CD4-positive, alpha-beta T cell treated with Interleukin-6 at 100 ng/mL for 8 hours (primary cell): ENCODE measurements around the gene ZNF747.
"Not testable (repeated sequence)": the region's sequence is repeated elsewhere in the genome, so short reads cannot be mapped to it uniquely, and the experiment has no call there.

ENCODE experiments used
- DNase-seq: peaks from one replicate; pipeline ENCODE4 v3.0.0-alpha.2; 2020; ENCODE audit warnings: mixed read lengths, low spot score

ZNF747 gene

DNA sequence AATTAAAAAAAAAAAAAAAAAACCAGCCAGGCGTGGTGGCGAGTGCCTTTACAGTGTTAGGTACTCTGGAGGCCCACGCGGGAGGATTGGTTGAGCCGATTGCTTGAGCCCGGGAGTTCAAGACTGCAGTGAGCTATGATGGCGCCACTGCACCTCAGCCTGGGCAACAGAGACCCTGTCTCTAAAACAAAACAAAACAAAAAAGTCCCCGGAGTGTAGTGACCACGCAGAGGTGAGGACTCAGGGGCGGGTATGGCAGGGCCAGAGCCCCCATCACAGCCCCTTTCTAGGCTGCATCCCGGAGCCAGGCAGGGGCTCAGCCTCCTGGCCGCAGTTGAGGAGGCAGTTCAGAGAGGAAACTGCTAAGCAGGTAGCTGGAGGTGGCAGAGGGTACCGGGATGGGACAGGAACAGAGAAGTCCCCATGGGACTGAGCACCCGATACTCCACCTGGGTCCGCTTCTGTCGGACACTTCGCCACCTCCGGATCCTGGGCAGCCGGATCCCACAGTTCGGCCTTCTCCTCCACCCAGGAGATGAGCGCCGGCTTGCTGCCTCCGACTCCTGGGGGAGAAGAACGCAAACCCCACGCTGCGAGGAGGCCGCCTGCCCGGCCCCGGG is 800 bp downstream of the ZNF747 start:
- no peak for DNase-seq

DNA sequence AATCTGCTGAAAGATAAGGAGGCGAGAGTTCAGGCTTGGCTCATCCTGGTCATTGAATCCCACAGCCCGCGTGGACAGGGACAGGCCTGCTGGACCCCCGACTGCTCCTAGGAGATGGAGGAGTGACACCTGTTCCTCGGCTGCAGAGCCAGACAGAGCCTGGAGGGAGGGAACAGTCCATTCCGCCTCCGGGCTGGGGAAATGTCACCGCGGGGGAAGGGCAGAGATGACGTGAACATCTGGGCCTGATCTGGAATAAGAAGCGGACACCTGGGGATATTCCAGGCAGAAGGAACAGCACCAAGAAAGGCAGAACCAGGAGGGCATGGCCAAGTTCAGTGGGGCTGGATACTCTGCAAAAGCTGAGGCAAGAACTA is 1.5 kb downstream of the ZNF747 start:
- DNase-seq: no peak

DNA sequence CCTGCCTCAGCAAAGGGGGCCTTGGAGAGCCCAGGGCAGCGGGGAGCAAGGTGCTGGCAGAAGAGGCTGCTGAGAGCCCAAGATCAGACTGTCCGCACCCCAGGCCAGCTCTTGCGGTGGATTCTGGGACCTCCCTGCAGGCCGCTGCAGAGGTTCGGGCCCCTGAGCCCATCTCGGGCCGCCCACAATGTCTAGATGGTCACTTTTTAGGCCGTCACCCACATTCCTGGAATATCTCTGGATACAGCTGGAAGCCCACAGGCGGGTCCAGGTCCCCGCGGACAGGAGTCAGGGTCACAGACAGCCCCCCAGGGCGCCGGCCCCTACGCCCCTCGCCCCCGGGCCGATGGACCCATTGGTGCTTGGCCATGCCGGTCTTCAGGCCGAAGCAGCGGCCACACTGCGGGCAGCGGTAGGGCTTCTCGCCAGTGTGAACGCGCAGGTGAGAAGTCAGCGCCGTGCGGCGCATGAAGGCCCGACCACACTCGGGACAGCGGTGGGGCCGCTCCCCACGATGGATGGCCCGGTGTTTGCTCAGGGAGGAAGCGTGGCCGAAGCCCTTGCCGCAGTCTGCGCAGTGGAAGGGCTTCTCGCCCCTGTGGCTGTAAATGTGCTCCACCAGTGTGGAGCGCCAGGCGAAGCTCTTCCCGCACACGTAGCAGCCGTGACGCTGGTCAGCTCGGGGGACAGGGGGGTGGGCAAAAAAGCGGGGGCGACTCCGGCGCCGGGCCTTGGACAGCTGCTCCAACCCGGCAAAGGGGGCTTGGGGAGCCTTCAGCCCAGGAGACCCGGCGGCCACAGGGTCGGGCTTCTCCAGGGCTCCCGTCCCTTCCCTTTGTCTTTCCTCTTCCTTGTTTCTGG is 2.1 kb downstream of the ZNF747 start:
- no peak for DNase-seq

GRCh38 chr16:30530163-30531037 is 4.3 kb downstream of the ZNF747 start:
- no peak for DNase-seq

- DNase-seq: no peak
Observed at GRCh38 chr16:30528799-30529457, 5.7 kb downstream of the ZNF747 start.

- DNase-seq: no peak
Observed at GRCh38 chr16:30527635-30528178, 7.0 kb downstream of the ZNF747 start.

GRCh38 chr16:30526823-30527634 is 7.6 kb downstream of the ZNF747 start:
- peak; percentile 92 for DNase-seq

DNA sequence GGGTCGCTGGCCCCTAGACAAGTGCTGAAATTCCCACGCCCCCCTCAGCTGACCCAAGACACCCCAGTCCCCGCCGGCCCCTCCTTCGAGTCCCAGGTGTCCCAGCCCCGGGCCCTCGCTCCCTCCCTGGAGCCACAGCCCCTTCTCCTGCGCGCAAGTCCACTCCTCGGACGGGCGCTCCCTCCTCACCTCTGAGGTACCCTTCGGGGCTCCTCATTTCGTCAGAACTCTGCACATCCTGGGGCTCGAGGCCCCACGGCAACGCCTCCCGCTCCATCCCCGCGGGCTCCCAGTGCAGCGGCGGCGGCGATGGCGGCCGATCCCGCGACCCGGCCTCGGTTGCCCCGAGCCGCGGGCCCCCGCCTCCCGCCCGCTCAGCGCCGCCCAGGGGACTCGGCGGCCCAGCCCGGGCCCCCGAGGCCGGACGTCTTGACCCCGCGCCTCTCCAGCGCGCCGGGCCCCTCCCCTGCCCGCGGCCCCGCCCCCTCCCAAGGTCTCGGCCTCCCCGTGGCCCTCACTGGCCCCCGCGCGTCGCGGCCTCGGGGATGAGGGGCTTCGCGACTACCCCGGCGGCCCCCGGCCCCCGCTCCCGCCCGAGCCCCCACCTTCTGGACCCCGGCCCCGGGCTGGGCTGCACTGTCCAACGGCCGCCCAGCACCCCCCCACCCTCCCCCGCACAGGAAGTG is 8.4 kb downstream of the ZNF747 start, which contains the start of gene ZNF768:
ZNF768 (minus strand) TSS at position 430 of the 686 bp plus-strand sequence; CDS start at position 277, 153 bp downstream.
- no peak for DNase-seq

DNA sequence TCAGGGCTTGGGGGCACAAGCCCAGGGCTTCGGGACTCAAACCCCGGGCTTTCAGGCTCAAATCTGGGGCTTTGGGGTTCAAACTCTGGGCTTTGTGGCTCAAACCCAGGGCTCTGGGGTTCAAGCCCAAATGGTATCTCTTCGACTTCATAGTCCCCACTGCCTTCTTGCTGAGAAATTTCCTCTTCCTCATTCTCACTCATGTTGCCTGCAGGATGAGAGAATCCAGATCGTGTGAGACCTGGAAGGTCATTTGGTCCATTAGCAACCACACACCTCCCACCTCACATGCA is 8.9 kb downstream of the ZNF747 start:
- DNase-seq: no peak

DNA sequence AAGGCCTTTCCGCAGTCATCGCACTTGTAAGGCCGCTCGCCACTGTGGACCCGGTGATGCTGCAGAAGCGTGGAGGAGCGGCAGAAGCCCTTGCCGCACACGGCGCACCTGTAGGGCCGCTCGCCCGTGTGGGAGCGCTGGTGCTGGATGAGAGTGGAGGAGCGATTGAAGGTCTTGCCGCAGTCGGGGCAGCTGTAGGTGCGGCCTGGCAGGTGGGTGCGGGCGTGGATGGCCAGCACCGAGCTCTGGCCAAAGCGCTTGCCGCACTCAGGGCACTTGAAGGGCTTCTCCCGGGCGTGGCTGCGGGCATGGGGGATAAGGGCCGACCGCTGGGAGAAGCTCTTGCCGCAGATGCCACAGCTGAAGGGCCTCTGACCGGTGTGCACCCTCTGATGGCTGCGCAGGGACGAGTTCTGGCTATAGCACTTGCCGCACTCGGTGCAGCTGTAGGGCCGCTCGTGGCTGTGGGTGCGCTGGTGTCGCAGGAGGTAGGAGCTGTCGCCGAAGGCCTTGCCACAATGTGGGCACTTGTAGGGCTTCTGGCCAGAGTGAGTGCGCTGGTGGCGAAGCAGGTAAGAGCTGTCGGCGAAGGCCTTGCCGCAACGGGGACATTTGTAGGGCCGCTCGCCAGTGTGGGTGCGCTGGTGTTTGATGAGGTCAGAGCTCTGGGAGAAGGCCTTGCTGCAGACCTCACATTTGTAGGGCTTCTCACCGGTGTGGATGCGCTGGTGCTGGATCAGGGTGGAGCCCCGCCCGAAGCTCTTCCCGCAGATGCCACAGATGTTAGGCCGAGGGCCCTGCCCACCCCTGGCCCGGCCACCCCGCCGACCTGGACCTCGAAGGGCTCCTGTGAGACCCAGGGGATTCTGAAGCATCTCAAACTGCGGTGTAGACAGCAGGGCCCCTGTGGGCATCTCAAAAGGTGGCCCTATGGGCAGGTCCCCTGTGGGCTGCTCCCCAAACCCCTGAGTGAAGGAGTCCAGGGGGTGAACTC is 9.8 kb downstream of the ZNF747 start:
- no peak for DNase-seq

DNA sequence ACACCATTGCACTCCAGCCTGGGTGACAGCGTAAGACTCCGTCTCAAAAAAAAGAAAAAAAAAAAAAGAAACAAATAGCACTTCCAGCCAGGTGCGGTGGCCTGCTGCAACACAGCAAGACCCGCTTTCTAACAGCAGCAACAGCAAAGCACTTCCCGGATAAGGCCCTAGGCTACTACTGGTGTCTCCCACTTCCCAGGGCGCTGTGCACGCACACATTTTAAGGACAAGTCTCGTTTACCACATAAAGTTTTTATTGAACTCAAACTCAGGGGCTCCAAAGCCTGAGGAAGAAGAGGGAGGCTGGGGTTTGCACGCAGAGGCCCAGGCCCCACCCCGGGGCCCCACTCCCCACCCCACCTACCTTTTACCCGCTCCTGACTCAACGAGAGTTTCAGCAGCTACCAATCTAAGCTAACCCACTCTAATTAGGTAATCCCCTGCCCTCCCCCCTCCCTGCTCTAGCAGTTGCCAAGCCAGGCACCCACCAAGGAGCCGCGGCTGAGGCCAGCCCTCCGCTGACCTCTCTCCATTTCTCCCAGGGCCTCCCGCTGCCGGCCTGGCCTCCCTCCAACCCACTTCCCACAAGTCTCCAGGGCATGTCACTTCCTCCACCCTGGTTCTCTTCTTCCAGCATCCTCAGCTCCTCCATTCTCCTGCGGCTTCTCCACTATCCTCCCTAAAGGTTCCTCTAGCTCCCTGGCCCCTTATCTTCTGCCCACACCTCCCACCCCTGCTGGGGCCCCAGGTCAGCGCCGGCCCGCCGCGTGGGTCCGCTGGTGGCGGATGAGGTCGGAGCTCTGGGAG is 10.7 kb downstream of the ZNF747 start:
- no peak for DNase-seq

DNA sequence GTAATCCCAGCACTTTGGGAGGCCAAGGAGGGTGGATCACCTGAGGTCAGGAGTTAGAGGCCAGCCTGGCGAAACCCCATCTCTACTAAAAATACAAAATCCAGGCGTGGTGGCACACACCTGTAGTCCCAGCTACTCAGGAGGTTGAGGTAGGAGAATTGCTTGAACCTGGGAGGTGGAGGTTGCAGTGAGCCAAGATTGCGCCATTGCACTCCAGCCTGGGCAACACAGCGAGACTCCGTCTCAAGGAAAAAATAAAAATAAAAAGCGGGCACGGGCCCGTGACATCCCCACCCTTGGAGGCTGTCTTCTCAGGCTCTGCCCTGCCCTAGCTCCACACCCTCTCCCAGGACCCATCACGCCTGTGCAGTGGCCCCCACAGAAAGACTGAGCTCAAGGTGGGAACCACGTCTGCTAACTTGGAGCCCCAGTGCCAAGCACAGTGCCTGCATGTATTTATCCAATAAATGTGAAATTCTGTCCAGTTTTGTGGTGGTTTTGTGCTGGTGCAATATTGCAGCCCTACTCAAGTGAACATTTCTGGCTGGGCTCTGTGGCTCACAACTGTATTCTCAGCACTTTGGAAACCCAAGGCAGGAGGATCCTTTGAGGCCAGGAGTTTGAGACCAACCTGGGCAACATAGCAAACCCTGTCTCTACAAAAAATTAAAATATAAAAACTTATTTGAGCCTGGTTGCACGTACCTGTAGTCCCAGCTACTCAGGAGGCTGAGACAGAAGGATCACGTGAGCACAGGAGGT is 11.8 kb downstream of the ZNF747 start:
- not testable (repeated sequence) for DNase-seq

GRCh38 chr16:30521873-30522641 is 12.6 kb downstream of the ZNF747 start:
- no peak for DNase-seq

DNA sequence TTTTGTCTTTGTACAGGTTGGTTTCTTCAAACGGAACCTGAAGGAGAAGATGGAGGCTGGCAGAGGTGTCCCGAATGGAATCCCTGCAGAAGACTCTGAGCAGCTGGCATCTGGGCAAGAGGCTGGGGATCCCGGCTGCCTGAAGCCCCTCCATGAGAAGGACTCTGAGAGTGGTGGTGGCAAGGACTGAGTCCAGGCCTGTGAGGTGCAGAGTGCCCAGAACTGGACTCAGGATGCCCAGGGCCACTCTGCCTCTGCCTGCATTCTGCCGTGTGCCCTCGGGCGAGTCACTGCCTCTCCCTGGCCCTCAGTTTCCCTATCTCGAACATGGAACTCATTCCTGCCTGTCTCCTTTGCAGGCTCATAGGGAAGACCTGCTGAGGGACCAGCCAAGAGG is 13.2 kb downstream of the ZNF747 start:
- DNase-seq: no peak

- DNase-seq: no peak
Observed at GRCh38 chr16:30519120-30520049, 15.3 kb downstream of the ZNF747 start.

DNA sequence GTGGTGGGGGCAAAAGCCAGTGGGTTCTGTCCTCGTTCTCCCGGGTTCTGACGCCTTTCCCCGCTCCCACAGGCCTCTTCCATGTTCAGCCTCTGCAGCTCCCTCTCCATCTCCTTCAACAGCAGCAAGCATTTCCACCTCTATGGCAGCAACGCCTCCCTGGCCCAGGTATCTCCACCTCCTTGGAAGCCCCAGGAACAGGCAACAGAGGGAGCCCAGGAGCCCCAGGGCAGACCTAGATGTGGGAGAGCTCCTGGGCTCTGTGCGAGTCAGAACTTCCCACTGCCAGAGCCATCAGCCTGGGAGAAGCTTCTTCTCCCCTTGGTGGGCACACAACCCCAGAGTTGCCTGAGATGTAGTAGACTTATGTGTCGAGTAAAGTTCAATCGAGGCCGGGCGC is 16.1 kb downstream of the ZNF747 start:
- DNase-seq: no peak
